ENCODE data around the gene RNPEP.
A peak's percentile ranks its signal among the peaks of the same experiment; 100 is the strongest.

DNA sequence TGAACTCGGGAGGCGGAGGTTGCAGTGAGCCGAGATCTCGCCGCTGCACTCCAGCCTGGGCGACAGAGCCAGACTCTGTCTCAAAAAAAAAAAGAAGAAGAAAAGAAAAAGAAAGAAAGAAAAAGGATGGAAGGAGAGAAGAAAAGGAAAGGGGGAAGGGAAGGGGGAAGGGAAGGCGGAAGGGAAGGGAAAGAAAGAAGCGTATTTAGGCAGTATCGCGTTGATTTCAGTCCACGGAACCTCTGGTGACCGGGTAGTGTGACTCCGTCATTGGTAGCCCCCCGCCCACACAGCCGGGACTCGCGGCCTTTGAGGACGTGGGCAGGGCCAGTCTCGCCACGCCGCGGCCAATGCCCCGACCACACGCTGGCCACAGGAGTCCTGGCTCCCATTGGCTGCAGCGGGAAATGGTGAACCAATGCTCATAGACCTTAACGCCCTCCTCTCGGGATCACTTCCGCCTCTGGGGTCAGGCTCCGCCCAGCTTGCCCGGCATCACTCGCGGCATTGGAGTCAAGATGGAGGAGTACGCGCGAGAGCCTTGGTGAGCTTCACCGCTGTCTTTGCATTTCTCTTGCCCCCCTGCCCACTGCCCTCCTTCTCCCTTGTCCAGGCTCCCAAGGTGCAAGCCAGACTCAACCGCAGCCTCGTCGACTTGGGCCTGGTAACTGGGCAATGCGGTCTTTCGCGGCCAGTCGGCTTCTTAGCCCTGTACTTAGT lies 27.3 kb upstream of the RNPEP start, which contains the start of gene TIMM17A:
- TF ChIP-seq, protein P1, sequence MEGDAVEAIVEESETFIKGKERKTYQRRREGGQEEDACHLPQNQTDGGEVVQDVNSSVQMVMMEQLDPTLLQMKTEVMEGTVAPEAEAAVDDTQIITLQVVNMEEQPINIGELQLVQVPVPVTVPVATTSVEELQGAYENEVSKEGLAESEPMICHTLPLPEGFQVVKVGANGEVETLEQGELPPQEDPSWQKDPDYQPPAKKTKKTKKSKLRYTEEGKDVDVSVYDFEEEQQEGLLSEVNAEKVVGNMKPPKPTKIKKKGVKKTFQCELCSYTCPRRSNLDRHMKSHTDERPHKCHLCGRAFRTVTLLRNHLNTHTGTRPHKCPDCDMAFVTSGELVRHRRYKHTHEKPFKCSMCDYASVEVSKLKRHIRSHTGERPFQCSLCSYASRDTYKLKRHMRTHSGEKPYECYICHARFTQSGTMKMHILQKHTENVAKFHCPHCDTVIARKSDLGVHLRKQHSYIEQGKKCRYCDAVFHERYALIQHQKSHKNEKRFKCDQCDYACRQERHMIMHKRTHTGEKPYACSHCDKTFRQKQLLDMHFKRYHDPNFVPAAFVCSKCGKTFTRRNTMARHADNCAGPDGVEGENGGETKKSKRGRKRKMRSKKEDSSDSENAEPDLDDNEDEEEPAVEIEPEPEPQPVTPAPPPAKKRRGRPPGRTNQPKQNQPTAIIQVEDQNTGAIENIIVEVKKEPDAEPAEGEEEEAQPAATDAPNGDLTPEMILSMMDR (IDR thresholded peaks at IDR 0.05), result no peak
- TF ChIP-seq, protein P2, sequence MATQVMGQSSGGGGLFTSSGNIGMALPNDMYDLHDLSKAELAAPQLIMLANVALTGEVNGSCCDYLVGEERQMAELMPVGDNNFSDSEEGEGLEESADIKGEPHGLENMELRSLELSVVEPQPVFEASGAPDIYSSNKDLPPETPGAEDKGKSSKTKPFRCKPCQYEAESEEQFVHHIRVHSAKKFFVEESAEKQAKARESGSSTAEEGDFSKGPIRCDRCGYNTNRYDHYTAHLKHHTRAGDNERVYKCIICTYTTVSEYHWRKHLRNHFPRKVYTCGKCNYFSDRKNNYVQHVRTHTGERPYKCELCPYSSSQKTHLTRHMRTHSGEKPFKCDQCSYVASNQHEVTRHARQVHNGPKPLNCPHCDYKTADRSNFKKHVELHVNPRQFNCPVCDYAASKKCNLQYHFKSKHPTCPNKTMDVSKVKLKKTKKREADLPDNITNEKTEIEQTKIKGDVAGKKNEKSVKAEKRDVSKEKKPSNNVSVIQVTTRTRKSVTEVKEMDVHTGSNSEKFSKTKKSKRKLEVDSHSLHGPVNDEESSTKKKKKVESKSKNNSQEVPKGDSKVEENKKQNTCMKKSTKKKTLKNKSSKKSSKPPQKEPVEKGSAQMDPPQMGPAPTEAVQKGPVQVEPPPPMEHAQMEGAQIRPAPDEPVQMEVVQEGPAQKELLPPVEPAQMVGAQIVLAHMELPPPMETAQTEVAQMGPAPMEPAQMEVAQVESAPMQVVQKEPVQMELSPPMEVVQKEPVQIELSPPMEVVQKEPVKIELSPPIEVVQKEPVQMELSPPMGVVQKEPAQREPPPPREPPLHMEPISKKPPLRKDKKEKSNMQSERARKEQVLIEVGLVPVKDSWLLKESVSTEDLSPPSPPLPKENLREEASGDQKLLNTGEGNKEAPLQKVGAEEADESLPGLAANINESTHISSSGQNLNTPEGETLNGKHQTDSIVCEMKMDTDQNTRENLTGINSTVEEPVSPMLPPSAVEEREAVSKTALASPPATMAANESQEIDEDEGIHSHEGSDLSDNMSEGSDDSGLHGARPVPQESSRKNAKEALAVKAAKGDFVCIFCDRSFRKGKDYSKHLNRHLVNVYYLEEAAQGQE (IDR thresholded peaks at IDR 0.05; ENCODE audit: low read depth, low read length), result no peak
- TF ChIP-seq, protein P3, sequence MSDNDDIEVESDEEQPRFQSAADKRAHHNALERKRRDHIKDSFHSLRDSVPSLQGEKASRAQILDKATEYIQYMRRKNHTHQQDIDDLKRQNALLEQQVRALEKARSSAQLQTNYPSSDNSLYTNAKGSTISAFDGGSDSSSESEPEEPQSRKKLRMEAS (IDR thresholded peaks at IDR 0.05; ENCODE audit: low read depth), result peak; percentile 85; the same call in 1 of the 2 replicates

All from SK-N-SH (cell line).